SJCRH30 (cell line): ENCODE results near the gene DNAJA3. TPM values are rescaled to one million over a fixed set of nuclear protein-coding genes. Genes with fewer than 3 reads are reported as not detected.

Experiments
- DNase-seq, 2 experiments: peaks; one replicate each; pipeline ENCODE4 v3.0.0-alpha.2; 2015 to 2020
- H3K27ac ChIP-seq: fragments of 250-450 bp; sonication (Bioruptor Pico); 2 replicates; pipeline ENCODE4 v1.5.1; 2020; ENCODE audit warnings: mild to moderate bottlenecking, moderate library complexity
- H3K27me3 ChIP-seq: fragments of 250-450 bp; sonication (Bioruptor Pico); 2 replicates; pipeline ENCODE4 v1.5.1; 2020; ENCODE audit warnings: mild to moderate bottlenecking, moderate library complexity
- H3K36me3 ChIP-seq: fragments of 250-450 bp; sonication (Bioruptor Pico); 2 replicates; pipeline ENCODE4 v1.5.1; 2020; ENCODE audit warnings: mild to moderate bottlenecking, moderate library complexity
- H3K4me1 ChIP-seq: fragments of 250-450 bp; sonication (Bioruptor Pico); 2 replicates; pipeline ENCODE4 v1.5.1; 2020; ENCODE audit warnings: mild to moderate bottlenecking, moderate library complexity
- H3K4me3 ChIP-seq: fragments of 250-450 bp; sonication (Bioruptor Pico); 2 replicates; pipeline ENCODE4 v1.5.1; 2020; ENCODE audit warnings: mild to moderate bottlenecking, moderate library complexity
- H3K9me3 ChIP-seq: fragments of 250-450 bp; sonication (Bioruptor Pico); replicated peaks from 2 replicates; pipeline ENCODE4 v1.5.1; 2020; ENCODE audit warnings: mild to moderate bottlenecking, moderate library complexity
- total RNA-seq: library from RNA; depleted of rRNA; stranded (reverse); fragments of >200 nt; shearing (Covaris generic); gene quantifications from 2 replicates; pipeline ENCODE4 v1.2.3, GENCODE V29; 2014

The DNAJA3 gene
- total RNA-seq, 1 experiment from 2014 or later = 56.7 TPM

DNA sequence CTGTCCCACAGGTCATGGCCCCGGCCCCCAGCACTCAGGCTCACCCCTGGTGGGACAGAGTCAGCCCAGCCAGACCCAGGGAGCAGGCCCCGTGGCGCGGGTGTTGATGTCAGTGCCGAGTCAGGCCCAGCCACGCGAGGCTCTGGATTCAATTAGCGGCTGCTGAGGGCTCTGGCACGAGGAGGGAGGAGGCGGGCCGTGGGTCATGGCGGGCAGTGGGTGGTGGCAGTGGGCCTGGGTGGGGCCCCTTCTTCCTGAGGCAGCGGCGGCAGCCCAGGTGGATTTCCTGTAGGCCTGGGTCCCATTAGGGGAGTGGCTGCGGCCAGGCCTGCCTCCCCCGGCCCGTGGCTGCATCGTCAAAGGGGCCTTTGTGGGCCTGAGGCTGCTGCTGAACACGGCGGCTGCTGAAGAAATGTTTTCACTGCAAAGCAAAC is 41.1 kb upstream of the DNAJA3 start:
- H3K27me3 ChIP-seq = no peaks in the 10 kb centered on the region
- no peaks in the 10 kb centered on the region for H3K9me3 ChIP-seq
- H3K4me3 ChIP-seq = no peak overlapping the region
- H3K36me3 ChIP-seq = no peaks in the 10 kb centered on the region
- H3K4me1 ChIP-seq = peaks cover 18% of the 10 kb centered on the region
- DNase-seq = no peak
- no peak overlapping the region for H3K27ac ChIP-seq

DNA sequence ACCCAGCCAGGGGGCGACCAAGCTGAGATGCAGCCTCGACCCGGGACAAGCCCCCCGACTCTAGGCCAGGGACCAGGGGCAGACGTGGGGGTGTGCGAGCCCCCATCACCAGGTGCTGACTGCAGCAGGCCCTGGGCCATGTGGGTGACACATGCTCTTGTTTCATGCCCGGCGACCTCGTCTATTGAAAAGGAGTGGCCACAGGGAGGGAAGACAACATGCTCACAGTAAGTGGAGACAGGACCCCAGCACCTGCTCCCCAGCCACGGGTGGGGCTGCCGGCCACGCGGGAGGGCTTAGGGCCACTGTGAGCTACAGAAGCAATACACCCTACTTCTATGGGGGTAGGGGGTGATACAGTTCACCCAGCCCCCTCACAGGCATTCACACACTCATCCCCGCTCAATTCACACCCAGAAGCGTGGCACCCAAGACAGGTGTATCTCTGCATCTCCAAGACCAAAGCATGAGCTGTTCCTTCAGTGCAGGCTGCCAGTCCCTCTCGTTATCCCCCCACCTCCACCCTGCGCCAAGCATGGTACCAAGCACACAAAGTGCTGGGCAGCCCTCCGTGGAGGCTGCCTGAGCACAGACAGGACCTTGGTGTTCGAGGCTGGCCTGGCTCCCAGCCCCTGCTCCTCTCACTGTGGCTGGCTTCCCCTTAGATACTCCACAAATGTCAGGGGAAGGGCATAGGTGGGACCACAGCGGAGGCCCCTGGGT is 40.4 kb upstream of the DNAJA3 start:
- Histone ChIP-seq H3K9me3 (no peaks in the 10 kb centered on the region), H3K4me1 (peaks cover 23% of the 10 kb centered on the region), H3K27me3 (no peaks in the 10 kb centered on the region), H3K36me3 (no peaks in the 10 kb centered on the region; the same call in 1 of the 2 replicates), H3K27ac (no peak overlapping the region), H3K4me3 (no peak overlapping the region)
- no peak for DNase-seq

DNA sequence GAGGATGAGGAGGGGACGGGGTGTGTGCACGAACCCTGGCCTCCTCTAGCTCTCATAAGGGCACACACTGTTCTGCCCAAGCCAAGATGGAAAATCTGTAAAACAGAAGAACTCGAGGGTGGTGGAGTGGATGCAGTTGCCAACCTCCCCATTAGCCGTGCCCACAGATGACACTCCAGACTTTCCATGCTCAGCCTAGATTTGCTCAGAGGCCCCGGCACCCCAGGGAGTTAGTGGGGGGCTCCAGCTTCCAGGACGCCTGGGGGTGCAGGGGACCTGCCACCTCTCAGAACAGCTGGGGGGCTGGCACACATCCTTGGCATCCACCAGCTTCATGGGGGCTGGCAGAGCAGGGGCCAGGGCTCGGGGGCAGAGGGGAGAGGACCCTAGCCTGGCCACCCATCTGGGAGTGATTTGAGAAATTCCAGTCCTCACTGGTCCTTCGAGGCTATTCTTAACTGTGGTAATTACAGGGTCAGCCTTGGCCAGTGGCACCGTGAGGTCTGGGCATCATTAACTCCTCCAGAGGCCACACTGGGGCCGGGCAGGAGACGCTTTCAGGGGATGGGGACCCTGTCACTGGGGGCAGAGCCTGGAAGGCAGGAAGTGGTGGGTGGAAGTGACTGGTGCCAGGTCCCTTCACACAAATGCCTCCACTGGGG is 39.7 kb upstream of the DNAJA3 start:
- H3K27me3 ChIP-seq = no peaks in the 10 kb centered on the region
- H3K36me3 ChIP-seq = no peaks in the 10 kb centered on the region; the same call in 1 of the 2 replicates
- H3K9me3 ChIP-seq = no peaks in the 10 kb centered on the region
- peaks cover 26% of the 10 kb centered on the region for H3K4me1 ChIP-seq
- no peak overlapping the region for H3K27ac ChIP-seq
- no peak for DNase-seq
- H3K4me3 ChIP-seq = no peak overlapping the region

DNA sequence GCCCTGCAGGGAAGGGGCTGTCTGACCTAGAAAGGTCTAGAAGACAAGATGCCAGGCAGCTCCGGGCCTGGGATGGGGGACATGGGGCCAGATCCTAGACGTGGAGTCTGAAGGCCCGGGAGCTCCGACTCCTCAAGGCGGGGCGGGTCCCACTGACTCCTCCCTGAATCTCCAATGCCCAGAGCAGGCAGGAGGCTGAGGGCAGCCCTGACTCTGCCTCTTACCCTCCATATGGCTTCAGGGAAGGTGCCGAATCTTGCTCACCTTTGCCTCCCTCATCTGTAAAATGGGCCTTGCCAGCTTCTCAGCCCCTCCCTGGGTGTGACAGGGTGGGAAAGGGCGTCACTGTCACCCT is 39.2 kb upstream of the DNAJA3 start:
- Histone ChIP-seq H3K36me3 (no peaks in the 10 kb centered on the region; the same call in 1 of the 2 replicates), H3K9me3 (no peaks in the 10 kb centered on the region), H3K27me3 (no peaks in the 10 kb centered on the region), H3K4me1 (peaks cover 26% of the 10 kb centered on the region), H3K4me3 (no peak overlapping the region), H3K27ac (no peak overlapping the region)
- DNase-seq = no peak

DNA sequence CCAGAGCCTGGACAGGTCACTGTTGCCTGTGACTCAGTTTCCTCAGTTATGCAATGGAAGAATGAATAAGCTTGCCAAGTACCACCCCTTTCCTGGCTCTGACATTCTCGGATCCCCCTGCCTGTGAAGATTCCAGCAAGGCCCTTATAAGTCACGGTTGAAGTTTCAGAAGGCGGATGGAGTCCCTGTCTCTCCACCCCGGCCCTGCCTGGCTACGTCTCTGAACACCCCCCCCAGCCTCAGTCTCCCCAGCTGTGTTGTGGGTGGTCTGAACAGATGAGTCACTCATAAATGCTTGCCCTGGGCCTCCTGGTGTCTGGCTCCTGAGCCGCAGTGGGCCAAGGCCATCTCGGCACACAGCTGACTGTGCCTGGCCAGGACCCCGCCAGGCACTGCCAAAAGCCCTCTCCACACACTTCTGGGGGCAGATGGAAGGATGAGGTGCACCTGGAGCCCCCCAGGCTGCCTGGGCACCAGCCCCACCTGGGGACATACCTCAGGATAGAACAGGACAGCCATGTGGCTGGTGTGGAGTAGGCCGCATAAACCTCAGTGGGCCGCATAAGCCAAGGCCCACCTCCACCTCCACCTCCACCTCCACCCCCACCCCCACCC is 38.6 kb upstream of the DNAJA3 start:
- no peak overlapping the region for H3K27ac ChIP-seq
- H3K27me3 ChIP-seq = no peaks in the 10 kb centered on the region
- no peak overlapping the region for H3K4me3 ChIP-seq
- no peaks in the 10 kb centered on the region for H3K9me3 ChIP-seq
- no peak for DNase-seq
- H3K4me1 ChIP-seq = peaks cover 26% of the 10 kb centered on the region
- H3K36me3 ChIP-seq = no peaks in the 10 kb centered on the region; the same call in 1 of the 2 replicates

DNA sequence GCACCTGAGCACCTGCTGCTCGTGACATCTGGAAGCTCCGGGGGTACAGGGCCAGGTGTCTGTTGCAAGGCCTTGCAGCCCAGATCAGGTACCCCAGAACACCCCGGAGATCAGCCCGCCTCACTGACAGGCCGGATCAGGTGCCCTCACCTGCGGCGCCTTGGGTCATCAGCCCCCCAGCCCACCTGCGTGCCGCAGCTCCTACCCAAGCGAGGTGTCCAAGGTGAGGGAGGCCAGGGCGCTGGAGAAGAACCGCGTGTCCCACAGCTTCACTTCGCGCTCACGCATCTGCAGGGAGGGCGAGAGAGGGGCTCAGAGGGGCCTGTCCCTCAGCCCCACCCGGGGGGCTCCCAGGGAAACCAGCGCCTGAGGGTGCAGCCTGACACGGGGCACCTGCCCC is 37.9 kb upstream of the DNAJA3 start:
- DNase-seq = no peak
- Histone ChIP-seq H3K4me3 (no peak overlapping the region), H3K27me3 (no peaks in the 10 kb centered on the region), H3K36me3 (no peaks in the 10 kb centered on the region; the same call in 1 of the 2 replicates), H3K9me3 (no peaks in the 10 kb centered on the region), H3K4me1 (peaks cover 27% of the 10 kb centered on the region), H3K27ac (peak overlapping the region; percentile 84)

DNA sequence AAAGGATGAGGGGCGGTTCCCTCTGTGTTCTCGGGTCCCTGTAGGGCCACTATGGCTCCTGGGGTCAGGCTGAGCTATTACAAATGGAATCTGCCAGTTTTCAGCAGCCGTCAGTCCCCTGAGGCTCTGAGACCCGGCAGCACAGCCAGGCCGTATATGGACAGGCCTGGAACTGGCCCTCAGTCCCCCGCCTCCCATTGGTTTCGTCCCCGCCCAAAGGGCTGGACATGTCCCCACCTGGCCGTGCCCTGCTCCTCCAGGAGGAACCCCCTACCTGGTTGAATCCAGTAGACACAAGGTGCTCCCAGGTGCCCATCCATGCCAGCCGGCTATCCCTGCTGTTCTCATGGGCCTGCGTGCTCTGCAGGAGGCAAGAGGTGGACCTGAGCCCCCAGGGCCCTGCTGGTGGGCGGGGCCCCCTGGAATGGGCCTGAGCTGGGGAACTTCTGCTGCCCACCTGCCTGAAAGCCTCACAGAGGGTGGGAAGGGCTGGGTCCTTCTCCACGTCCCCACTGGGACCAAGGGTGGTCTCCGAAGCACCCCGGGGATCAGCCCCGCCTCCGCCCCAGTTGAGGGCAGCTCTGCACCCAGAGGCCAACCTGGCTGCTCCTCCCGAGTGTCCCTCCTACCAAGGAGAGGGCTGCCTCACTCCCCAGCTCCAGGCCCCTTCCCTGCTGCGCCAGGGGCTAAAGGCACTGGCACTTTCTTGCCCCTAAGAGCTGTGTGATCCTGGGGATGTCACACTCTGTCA is 37.2 kb upstream of the DNAJA3 start:
- Histone ChIP-seq H3K4me1 (peaks cover 29% of the 10 kb centered on the region), H3K27ac (peak overlapping the region; percentile 84)

DNA sequence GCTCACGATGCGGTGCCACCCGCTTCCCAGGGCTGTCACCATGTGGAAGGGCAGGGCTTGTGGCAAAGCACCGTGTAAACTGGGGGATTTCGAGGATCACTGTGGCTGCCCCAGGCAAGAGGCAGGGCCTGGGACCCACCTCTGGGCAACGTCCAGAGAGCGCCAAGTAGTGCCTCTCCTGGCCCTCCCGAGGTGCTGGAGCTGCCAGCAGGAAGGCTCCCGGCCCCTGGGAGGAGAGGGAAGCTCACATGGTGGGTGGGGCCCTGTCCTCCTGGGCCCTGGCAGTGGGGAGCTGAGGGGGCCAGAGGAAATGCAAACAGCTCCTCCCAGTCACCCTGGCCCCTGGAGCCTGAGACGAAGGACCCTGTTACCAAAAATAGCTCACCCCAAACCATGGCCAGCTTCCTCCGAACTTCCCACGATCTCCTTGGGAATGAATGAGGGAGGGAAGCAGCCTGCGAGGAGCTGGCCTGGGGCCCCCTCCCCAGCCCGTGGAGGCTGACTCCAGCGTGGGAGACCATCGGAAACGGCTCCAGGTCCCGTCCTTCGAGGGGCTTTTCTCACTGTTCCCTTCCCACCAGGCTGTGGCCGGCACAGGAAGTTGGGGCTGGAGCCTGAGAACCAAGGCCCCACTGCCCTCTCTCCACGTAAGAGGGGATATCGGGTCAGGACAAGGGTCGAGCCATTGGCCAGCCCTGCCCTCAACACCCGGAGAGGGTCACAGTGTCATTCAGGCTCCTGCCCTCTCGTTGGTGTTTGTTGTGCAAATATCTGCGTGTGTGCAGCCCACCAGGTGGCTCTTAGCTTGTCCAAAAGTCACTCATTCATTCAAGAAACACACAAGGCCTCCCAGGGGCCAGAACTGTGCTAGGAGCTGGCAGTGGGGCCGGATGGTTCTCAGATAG is 36.4 kb upstream of the DNAJA3 start:
- H3K4me1 ChIP-seq = peaks cover 29% of the 10 kb centered on the region
- H3K4me3 ChIP-seq = no peak overlapping the region
- no peaks in the 10 kb centered on the region for H3K27me3 ChIP-seq
- DNase-seq = peak; percentile 74 to 76
- peak overlapping the region; percentile 84 for H3K27ac ChIP-seq
- no peaks in the 10 kb centered on the region for H3K9me3 ChIP-seq
- H3K36me3 ChIP-seq = no peaks in the 10 kb centered on the region; the same call in 1 of the 2 replicates

More for the DNA sequence above, 37.2 kb upstream of the DNAJA3 start:
- Histone ChIP-seq H3K4me3 (no peak overlapping the region), H3K36me3 (no peaks in the 10 kb centered on the region; the same call in 1 of the 2 replicates), H3K9me3 (no peaks in the 10 kb centered on the region), H3K27me3 (no peaks in the 10 kb centered on the region)
- peak; percentile 47 for DNase-seq

DNA sequence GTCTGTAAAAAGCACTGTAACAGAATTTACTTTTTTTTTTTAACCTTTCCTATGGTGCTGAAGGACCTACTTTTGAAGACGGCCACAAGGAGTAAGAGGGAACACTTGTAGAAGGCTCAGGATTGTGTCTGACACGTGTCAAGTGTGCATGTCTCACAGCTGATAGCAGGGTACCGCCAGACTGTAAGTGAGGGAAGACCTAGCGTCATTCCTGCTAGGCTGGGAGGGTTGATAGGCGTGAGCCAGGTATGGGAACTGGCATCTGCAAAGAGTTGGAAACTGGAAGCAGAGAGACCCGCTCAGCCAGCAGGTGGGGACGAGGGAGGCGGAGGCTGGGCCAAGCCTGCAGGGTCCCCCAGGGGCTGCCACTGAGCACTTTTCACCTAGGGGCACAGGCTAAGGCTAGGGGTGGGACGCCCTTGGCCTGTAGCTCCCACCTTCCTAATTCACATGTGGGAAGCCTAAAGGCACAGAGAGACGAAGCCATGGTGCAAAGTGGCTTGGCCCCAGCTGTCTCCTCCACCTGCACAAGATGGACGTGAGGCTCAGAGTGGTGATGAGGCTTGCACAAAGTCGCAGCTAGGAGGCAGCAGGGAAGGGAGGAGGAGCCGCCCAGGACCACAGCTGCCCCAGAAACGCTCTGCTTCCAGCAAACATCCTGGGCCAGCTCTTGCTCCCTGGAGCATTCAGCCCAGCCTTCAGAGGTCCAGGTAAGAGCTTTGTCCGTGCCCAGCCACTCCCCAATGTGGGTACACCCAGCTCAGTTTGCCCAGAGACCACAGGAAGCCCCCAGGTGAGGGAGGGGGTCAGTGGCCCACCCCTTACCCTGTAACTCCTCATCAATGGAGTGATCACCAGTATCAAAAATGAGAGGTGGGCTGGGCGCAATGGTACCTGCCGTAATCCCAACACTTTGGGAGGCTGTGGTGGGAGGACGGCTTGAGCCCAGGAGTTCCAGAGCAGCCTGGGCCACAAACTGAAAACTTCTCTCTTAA is 35.1 kb upstream of the DNAJA3 start:
- Histone ChIP-seq H3K4me1 (peaks cover 29% of the 10 kb centered on the region), H3K4me3 (no peak overlapping the region), H3K27me3 (no peaks in the 10 kb centered on the region), H3K9me3 (no peaks in the 10 kb centered on the region), H3K27ac (no peak overlapping the region), H3K36me3 (no peaks in the 10 kb centered on the region; the same call in 1 of the 2 replicates)
- no peak for DNase-seq

DNA sequence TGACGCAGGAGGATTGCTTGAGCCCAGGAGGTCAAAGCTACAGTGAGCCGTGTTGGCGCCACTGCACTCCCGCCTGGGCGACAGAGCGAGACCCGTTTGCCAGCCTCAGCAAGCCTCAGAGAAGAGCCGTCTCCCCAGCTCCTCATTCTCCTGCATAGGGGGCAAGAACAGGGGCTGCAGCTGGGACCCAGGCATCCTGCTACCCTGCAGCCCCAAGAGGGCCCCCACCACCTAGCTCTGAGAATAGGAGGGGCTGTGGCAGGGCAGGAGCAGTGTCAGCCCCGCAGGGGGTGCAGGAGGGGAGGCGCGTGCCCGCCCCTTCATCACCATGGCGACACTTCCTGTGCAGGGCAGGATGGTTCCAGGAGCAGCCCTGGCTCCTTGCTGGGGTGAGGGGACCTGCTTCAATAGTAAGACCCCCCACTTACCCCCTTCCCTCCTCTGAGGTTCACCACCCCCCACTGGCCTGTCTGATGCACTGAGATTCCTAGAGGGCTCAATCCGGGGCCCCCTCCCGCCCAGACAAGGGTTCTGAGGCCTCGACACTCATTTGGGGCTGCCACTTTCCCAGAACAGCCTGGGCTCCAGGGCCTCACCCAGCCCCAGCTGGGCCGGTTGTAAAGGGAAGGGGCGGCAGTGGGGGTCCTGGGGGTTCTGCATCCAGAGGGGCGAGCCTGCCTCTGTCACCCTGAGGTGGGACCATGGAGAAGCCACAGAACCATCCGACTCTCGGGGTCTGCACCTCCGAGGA is 33.9 kb upstream of the DNAJA3 start:
- no peaks in the 10 kb centered on the region for H3K9me3 ChIP-seq
- no peak overlapping the region for H3K27ac ChIP-seq
- no peak for DNase-seq
- no peaks in the 10 kb centered on the region for H3K27me3 ChIP-seq
- H3K4me1 ChIP-seq = peaks cover 29% of the 10 kb centered on the region
- H3K36me3 ChIP-seq = peaks cover 4% of the 10 kb centered on the region; the same call in 1 of the 2 replicates
- H3K4me3 ChIP-seq = no peak overlapping the region

DNA sequence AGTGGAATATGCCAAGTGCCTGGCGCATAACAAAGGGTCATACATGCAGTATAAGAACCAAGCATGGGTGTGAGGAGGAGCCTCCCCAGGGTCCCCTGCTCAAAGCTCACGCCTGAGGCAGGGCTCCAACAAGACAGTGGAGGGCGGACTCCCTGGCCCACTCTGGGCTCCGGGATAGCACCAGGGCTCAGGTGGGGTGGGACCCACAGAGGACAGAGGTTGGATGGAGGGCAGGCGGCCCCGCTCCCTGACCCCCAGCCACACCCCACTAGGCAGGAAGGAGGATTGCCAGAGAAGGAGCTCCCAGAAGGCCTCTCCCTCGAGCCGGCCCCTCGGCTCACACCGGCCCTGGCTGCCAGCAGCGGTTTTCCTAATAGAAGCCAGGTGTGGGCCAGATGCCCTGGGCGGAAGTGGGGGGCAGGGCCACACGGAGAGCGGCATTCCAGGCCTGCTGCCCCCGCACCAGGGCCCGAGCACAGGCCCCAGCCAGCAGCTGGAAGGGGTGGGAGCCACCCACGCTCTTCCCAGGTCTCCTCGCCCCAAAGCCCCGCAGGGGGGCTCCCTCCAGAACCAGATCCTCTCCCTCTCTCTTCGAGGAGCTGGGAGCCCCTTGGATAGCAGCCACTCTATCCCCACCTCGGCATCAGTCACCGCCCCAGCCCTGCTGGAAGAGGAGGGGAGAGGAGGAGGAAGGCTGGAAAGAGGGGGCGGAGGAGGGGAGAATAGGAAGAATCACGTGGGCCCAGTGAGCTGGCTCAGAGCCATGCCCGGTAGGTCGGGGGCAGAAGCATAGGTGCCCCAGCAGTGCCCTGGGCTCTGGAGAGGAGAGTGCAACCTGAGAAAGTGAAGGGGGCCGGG is 33.1 kb upstream of the DNAJA3 start:
- no peak overlapping the region; the same call in 1 of the 2 replicates for H3K27ac ChIP-seq
- H3K9me3 ChIP-seq = no peaks in the 10 kb centered on the region
- peaks cover 4% of the 10 kb centered on the region; the same call in 1 of the 2 replicates for H3K36me3 ChIP-seq
- H3K4me1 ChIP-seq = peaks cover 28% of the 10 kb centered on the region
- no peak overlapping the region for H3K4me3 ChIP-seq
- DNase-seq = no peak
- H3K27me3 ChIP-seq = no peaks in the 10 kb centered on the region

DNA sequence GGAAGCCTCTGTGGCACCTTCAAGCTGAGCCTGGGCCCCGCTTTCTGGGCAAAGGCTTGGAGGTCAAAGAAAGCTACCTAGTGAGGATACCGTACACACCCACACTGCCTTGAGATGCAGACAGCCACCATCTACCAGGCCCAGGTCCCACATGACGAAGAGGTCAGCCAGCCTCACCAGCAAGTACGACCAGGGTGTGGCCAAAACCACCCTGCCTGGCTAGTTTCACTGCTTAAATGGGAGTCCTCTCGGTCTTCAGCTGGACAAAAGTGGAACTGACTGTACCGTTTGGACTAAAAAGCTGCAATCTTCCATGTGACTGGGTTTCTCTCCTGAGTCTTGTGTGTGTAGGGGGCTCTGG is 32.4 kb upstream of the DNAJA3 start:
- DNase-seq = no peak
- Histone ChIP-seq H3K9me3 (no peaks in the 10 kb centered on the region), H3K36me3 (peaks cover 4% of the 10 kb centered on the region), H3K4me1 (peaks cover 24% of the 10 kb centered on the region), H3K4me3 (no peak overlapping the region), H3K27me3 (no peaks in the 10 kb centered on the region), H3K27ac (no peak overlapping the region; the same call in 1 of the 2 replicates)
